GM23338 (cell line): ENCODE measurements around the gene HNRNPR.

Source experiments
- CREB1 ChIP-seq: fragments of 250-450 bp; sonication (Bioruptor Pico); IDR thresholded peaks from 2 replicates; pipeline ENCODE4 v1.5.0; 2020; ENCODE audit warnings: low read depth, mild to moderate bottlenecking, moderate library complexity
- CTCF ChIP-seq, 2 experiments: fragments of 200-600 bp in 1 of 2; sonication (generic) in 1 of 2; conservative IDR thresholded peaks; 2 replicates each; pipeline versions ENCODE4 v1.5.1 to v1.6.1; 2016 to 2017; ENCODE audit warnings: antibody characterized with exemption in 2 of 2, low read depth in 2 of 2, mild to moderate bottlenecking in 2 of 2, moderate library complexity in 1 of 2
- ETS1 ChIP-seq: IDR thresholded peaks from 2 replicates; pipeline ENCODE4 v1.6.1; 2016; ENCODE audit warnings: antibody characterized with exemption
- EZH2 ChIP-seq: fragments of 200-600 bp; sonication (generic); IDR thresholded peaks from one replicate; pipeline ENCODE4 v1.8.0; 2017; ENCODE audit warnings: antibody characterized with exemption, mild to moderate bottlenecking, low read depth; ENCODE audit not compliant: unreplicated experiment
- EZH2phosphoT487 ChIP-seq: fragments of 200-600 bp; sonication (generic); IDR thresholded peaks from one replicate; pipeline ENCODE4 v1.8.1; 2018; ENCODE audit warnings: antibody characterized with exemption; ENCODE audit not compliant: unreplicated experiment
- POLR2AphosphoS5 ChIP-seq: IDR thresholded peaks from 2 replicates; pipeline ENCODE4 v1.6.1; 2016; ENCODE audit warnings: antibody characterized with exemption, low read depth
- REST ChIP-seq: IDR thresholded peaks from one replicate; pipeline ENCODE4 v1.6.1; 2018; ENCODE audit warnings: antibody characterized with exemption; ENCODE audit not compliant: unreplicated experiment
- ZNF114 ChIP-seq: fragments of 250-450 bp; sonication (Bioruptor Pico); IDR thresholded peaks from 2 replicates; pipeline ENCODE4 v1.5.0; 2020; ENCODE audit warnings: mild to moderate bottlenecking, moderate library complexity
- ZNF331 ChIP-seq: fragments of 250-450 bp; sonication (Bioruptor Pico); IDR thresholded peaks from 2 replicates; pipeline ENCODE4 v1.5.0; 2020; ENCODE audit warnings: low read depth, mild to moderate bottlenecking, moderate library complexity

GRCh38 chr1:23387494-23387893, 43.4 kb upstream of the HNRNPR start:
- no peak for TF ChIP-seq REST
- TF ChIP-seq POLR2AphosphoS5 = no peak
- no peak for TF ChIP-seq CTCF (conservative IDR thresholded peaks at IDR 0.05; ENCODE audit: low read depth in 2 of 2)
- TF ChIP-seq ZNF331 (CRISPR knock-in tag) = no peak
- TF ChIP-seq EZH2 = no peak
- no peak for TF ChIP-seq CREB1
- no peak for TF ChIP-seq EZH2phosphoT487
- no peak for TF ChIP-seq ZNF114 (CRISPR knock-in tag)
- TF ChIP-seq ETS1 = no peak
